Measurements from ENCODE around the gene CDH5.

Gene CDH5

GRCh38 chr16:66397736-66398433 is 31.4 kb downstream of the CDH5 start:
- H3K4me3 ChIP-seq (ENCODE audit: low read depth, low read length) = no peak overlapping the region
- no peak for TF ChIP-seq CTCF (IDR thresholded peaks at IDR 0.05; ENCODE audit: low read depth, low read length)

GRCh38 chr16:66399031-66399430 is 32.5 kb downstream of the CDH5 start:
- TF ChIP-seq CTCF (IDR thresholded peaks at IDR 0.05; ENCODE audit: low read depth, low read length) = no peak

GRCh38 chr16:66399930-66400329 is 33.4 kb downstream of the CDH5 start:
- TF ChIP-seq CTCF (IDR thresholded peaks at IDR 0.05; ENCODE audit: low read depth, low read length) = no peak
- no peak overlapping the region for H3K4me3 ChIP-seq (ENCODE audit: low read depth, low read length)

More at GRCh38 chr16:66399031-66399430, 32.5 kb downstream of the CDH5 start:
- H3K4me3 ChIP-seq (ENCODE audit: low read depth, low read length) = no peak overlapping the region

GRCh38 chr16:66400503-66401380 is 34.3 kb downstream of the CDH5 start:
- no peak for TF ChIP-seq CTCF (IDR thresholded peaks at IDR 0.05; ENCODE audit: low read depth, low read length)
- no peak overlapping the region for H3K4me3 ChIP-seq (ENCODE audit: low read depth, low read length)

GRCh38 chr16:66401610-66402009 is 35.1 kb downstream of the CDH5 start:
- no peak for TF ChIP-seq CTCF (IDR thresholded peaks at IDR 0.05; ENCODE audit: low read depth, low read length)
- H3K4me3 ChIP-seq (ENCODE audit: low read depth, low read length) = no peak overlapping the region

- no peak for TF ChIP-seq CTCF (IDR thresholded peaks at IDR 0.05; ENCODE audit: low read depth, low read length)
Observed at GRCh38 chr16:66402166-66402565, 35.7 kb downstream of the CDH5 start.

More at GRCh38 chr16:66402166-66402565, 35.7 kb downstream of the CDH5 start:
- H3K4me3 ChIP-seq (ENCODE audit: low read depth, low read length) = no peak overlapping the region

Measured in WI38 (cell line).